SK-N-SH treated with all-trans-retinoic acid at 6 μM for 48 hours (cell line): ENCODE measurements around the gene SNPH.

Experiments
- CSDC2 ChIP-seq: fragments of 250-450 bp; sonication (Bioruptor Pico); IDR thresholded peaks from 2 replicates; pipeline ENCODE4 v1.5.0; 2020; ENCODE audit warnings: mild to moderate bottlenecking, moderate library complexity
- ESRRG ChIP-seq: fragments of 250-450 bp; sonication (Bioruptor Pico); IDR thresholded peaks from 2 replicates; pipeline ENCODE4 v1.6.1; 2021; ENCODE audit warnings: mild to moderate bottlenecking
- ZFP30 ChIP-seq: fragments of 450-650 bp; formaldehyde crosslinking; IDR thresholded peaks from 2 replicates; pipeline ENCODE4 v1.5.0; 2022; ENCODE audit warnings: mild to moderate bottlenecking, moderate library complexity

- TF ChIP-seq ESRRG (CRISPR knock-in tag) (no peak), ZFP30 (no peak), CSDC2 (CRISPR knock-in tag) (no peak)
Observed at GRCh38 chr20:1312904-1313235, 46.8 kb downstream of the SNPH start.
